ENCODE data around the gene ZNF550. TPM values are rescaled to one million over a fixed set of nuclear protein-coding genes. Genes with fewer than 3 reads are reported as not detected.

ZNF550 gene
- total RNA-seq (10 to 100 TPM in 3 of 5 donors, 1 to 10 TPM in 2; 2.8 to 35.0 (median 12.5) TPM), polyA plus RNA-seq (1 to 10 TPM; 1.1 to 3.0 (median 1.7) TPM)
- long read RNA-seq, donor 1 = 0 reads
- long read RNA-seq, donor 2, partial matches to known transcripts = 0 of 2 reads
- long read RNA-seq, donor 2, other reads (novel, unspliced or antisense) = 0 of 2 reads
- long read RNA-seq, donor 3, partial matches to known transcripts = 0 of 2 reads
- long read RNA-seq, donor 3, other reads (novel, unspliced or antisense) = 0 of 2 reads
- long read RNA-seq, donor 4 = 0 reads
- long read RNA-seq, donor 5, partial matches to known transcripts = 0 of 3 reads
- long read RNA-seq, donor 5, other reads (novel, unspliced or antisense) = 0 of 3 reads
- long read RNA-seq, donor 6, full-length matches to known transcripts = 1 of 95 reads
- long read RNA-seq, donor 6, partial matches to known transcripts = 94 of 95 reads
- long read RNA-seq, donor 6, other reads (novel, unspliced or antisense) = 0 of 95 reads
- long read RNA-seq, donor 7, partial matches to known transcripts = 7 of 8 reads
- long read RNA-seq, donor 7, other reads (novel, unspliced or antisense) = 0 of 8 reads
- long read RNA-seq, donor 8, partial matches to known transcripts = 7 of 9 reads
- long read RNA-seq, donor 8, other reads (novel, unspliced or antisense) = 0 of 9 reads
- long read RNA-seq, donor 9, partial matches to known transcripts = 0 of 2 reads
- long read RNA-seq, donor 9, other reads (novel, unspliced or antisense) = 0 of 2 reads
- long read RNA-seq, donor 10, partial matches to known transcripts = 0 of 1 reads
- long read RNA-seq, donor 10, other reads (novel, unspliced or antisense) = 0 of 1 reads

GRCh38 chr19:57559404-57560025 is at the start of gene ZNF550:
TSS of gene ZNF550 (minus strand) at chr19:57559863. CDS start at chr19:57559682, 181 bp downstream.
- H3K9me3 ChIP-seq = peaks cover 1 to 82% (median 47%) of the 10 kb centered on the region in 4 donors
- peak; percentile 92 to 98 for DNase-seq
- TF ChIP-seq POLR2A (IDR thresholded peaks at IDR 0.05) = no peak
- peak; percentile 49 to 86 (median 49) for TF ChIP-seq POLR2AphosphoS5 (IDR thresholded peaks at IDR 0.05)
- no peak for TF ChIP-seq CTCF (IDR thresholded peaks at IDR 0.05)
- intact Hi-C loops (cut with DNase I; ENCODE audit: low total_unique reads) = no loop called here
- peaks cover 14 to 27% (median 25%) of the 10 kb centered on the region in 4 donors for H3K4me1 ChIP-seq
- 0 to 1% (median 0%) methylated on average over 35 to 56 of the region's 56 CpGs for WGBS, 5 donors
- H3K27ac ChIP-seq = peak within 1 kb of the TSS; percentile 46 to 82 (median 77)
- H3K36me3 ChIP-seq = peaks cover 15 to 29% (median 19%) of the 10 kb centered on the region in 4 donors
- peak within 1 kb of the TSS; percentile 87 to 100 (median 96) for H3K4me3 ChIP-seq
- H3K27me3 ChIP-seq = no peaks in the 10 kb centered on the region

- no peaks in the 10 kb centered on the region for H3K27me3 ChIP-seq
- H3K4me3 ChIP-seq = no peak overlapping the region
- intact Hi-C loops (cut with DNase I; ENCODE audit: low total_unique reads) = no loop called here
- peaks cover 27 to 73% (median 54%) of the 10 kb centered on the region in 4 donors for H3K36me3 ChIP-seq
- H3K4me1 ChIP-seq = no peaks in the 10 kb centered on the region
- peaks cover 23 to 97% (median 83%) of the 10 kb centered on the region in 4 donors for H3K9me3 ChIP-seq
- DNase-seq = no peak
- no peak for TF ChIP-seq POLR2A (IDR thresholded peaks at IDR 0.05)
- no peak for TF ChIP-seq POLR2AphosphoS5 (IDR thresholded peaks at IDR 0.05)
- TF ChIP-seq EP300 (IDR thresholded peaks at IDR 0.05) = no peak
- TF ChIP-seq CTCF (IDR thresholded peaks at IDR 0.05) = no peak
- H3K27ac ChIP-seq = no peak overlapping the region
- 95 to 98% (median 97%) methylated on average over 5 of the region's 5 CpGs for WGBS, 5 donors
Observed at GRCh38 chr19:57606931-57607330, 47.3 kb upstream of the ZNF550 start.

- intact Hi-C loops (cut with DNase I; ENCODE audit: low total_unique reads) = no loop called here
- H3K9me3 ChIP-seq = peaks cover 9 to 55% (median 38%) of the 10 kb centered on the region in 4 donors
- peak; percentile 96 to 98 for DNase-seq
- WGBS, 5 donors = 0 to 1% (median 1%) methylated on average over 7 to 53 of the region's 53 CpGs
- H3K27me3 ChIP-seq = no peaks in the 10 kb centered on the region
- peak within 1 kb of the TSS; percentile 24 to 67 (median 58) for H3K27ac ChIP-seq
- peaks cover 12 to 33% (median 22%) of the 10 kb centered on the region in 4 donors for H3K36me3 ChIP-seq
- H3K4me1 ChIP-seq = peaks cover 7 to 20% (median 17%) of the 10 kb centered on the region in 4 donors
- TF ChIP-seq EP300 (IDR thresholded peaks at IDR 0.05) (no peak), CTCF (IDR thresholded peaks at IDR 0.05) (no peak), POLR2AphosphoS5 (IDR thresholded peaks at IDR 0.05) (peak; percentile 73 to 92 (median 81))
- peak within 1 kb of the TSS; percentile 67 to 99 (median 80) for H3K4me3 ChIP-seq
Observed at GRCh38 chr19:57599761-57600383, 40.2 kb upstream of the ZNF550 start, which contains the start of gene ZNF530. TSS of gene ZNF530 (plus strand) at chr19:57599885. CDS start at chr19:57604346, 4,461 bp downstream.

All from stomach (tissue), 19 donors.